HepG2 (cell line): ENCODE results near the gene PRM3. TPM values are rescaled to one million over a fixed set of nuclear protein-coding genes. Genes with fewer than 3 reads are reported as not detected.

Experiments used
- ATF1 ChIP-seq: IDR thresholded peaks from 2 replicates; pipeline ENCODE4 v1.6.1; 2016; ENCODE audit warnings: mild to moderate bottlenecking, control low read depth
- ATF6 ChIP-seq: sonication (generic); formaldehyde crosslinking; conservative IDR thresholded peaks from 2 replicates; pipeline ENCODE4 v1.4.0; 2020; ENCODE audit warnings: missing genetic modification reagents
- BCL6 ChIP-seq: IDR thresholded peaks from 2 replicates; pipeline ENCODE4 v1.6.1; 2016; ENCODE audit warnings: missing genetic modification reagents, missing compliant biosample characterization
- FOSL2 ChIP-seq: sonication (generic); formaldehyde crosslinking; IDR thresholded peaks from 2 replicates; pipeline ENCODE4 v1.4.0; 2020; ENCODE audit warnings: missing genetic modification reagents
- FOXP1 ChIP-seq, 2 experiments: fragments of 450-650 bp in 1 of 2; IDR thresholded peaks; 2 replicates each; pipeline ENCODE4 v1.6.1; 2017 to 2018; ENCODE audit warnings: antibody characterized with exemption in 1 of 2
- HMG20A ChIP-seq: IDR thresholded peaks from 2 replicates; pipeline ENCODE4 v1.6.1; 2016; ENCODE audit warnings: borderline replicate concordance
- IKZF5 ChIP-seq: IDR thresholded peaks from 2 replicates; pipeline ENCODE4 v1.6.1; 2018; ENCODE audit warnings: missing genetic modification reagents, mild to moderate bottlenecking, missing compliant biosample characterization
- JUNB ChIP-seq: sonication (generic); formaldehyde crosslinking; IDR thresholded peaks from 2 replicates; pipeline ENCODE4 v1.8.0; 2022; ENCODE audit warnings: missing genetic modification reagents, mild to moderate bottlenecking, borderline replicate concordance
- RXRA ChIP-seq: sonication (generic); formaldehyde crosslinking; IDR thresholded peaks from 2 replicates; pipeline ENCODE4 v1.5.1; 2020; ENCODE audit warnings: missing genetic modification reagents
- TMF1 ChIP-seq: sonication (generic); formaldehyde crosslinking; IDR thresholded peaks from 2 replicates; pipeline ENCODE4 v1.8.1; 2022; ENCODE audit warnings: low read depth, missing genetic modification reagents
- ZBTB20 ChIP-seq: sonication (generic); formaldehyde crosslinking; IDR thresholded peaks from 2 replicates; pipeline ENCODE4 v1.8.1; 2023; ENCODE audit warnings: missing genetic modification reagents, low read depth, mild to moderate bottlenecking, borderline replicate concordance
- ZNF121 ChIP-seq: sonication (generic); formaldehyde crosslinking; IDR thresholded peaks from 2 replicates; pipeline ENCODE4 v1.5.0; 2020; ENCODE audit warnings: mild to moderate bottlenecking, missing genetic modification reagents
- ZNF136 ChIP-seq: sonication (generic); formaldehyde crosslinking; IDR thresholded peaks from 2 replicates; pipeline ENCODE4 v1.8.1; 2022; ENCODE audit warnings: low read depth, mild to moderate bottlenecking, moderate library complexity, missing genetic modification reagents
- polyA plus RNA-seq, 8 experiments: library from polyadenylated mRNA; depleted of rRNA in 3 of 8; stranded (reverse) in 7 of 8; unstranded in 1 of 8; fragments of >200 nt; fragmentation: Illumina TruSeq in 4 of 8; extraction: Trizol in 4 of 8; gene quantifications; 2 replicates each; pipeline versions ENCODE4 v1.2.1 to v1.2.3, GENCODE V29; 2011 to 2016; ENCODE audit warnings: low read depth in 4 of 8, missing spikeins in 1 of 8, mixed read lengths in 1 of 8; ENCODE audit not compliant: insufficient read depth in 1 of 8
- total RNA-seq, 5 experiments: library from RNA; depleted of rRNA; stranded (reverse); fragments of >200 nt; fragmentation: Illumina TruSeq; extraction: Trizol; gene quantifications; 2 replicates each; pipeline ENCODE4 v1.2.3, GENCODE V29; 2016; ENCODE audit warnings: low read depth in 1 of 5
- TF ChIP-seq, protein P1 (sequence below): IDR thresholded peaks from 2 replicates; pipeline ENCODE4 v1.6.1; 2016; ENCODE audit warnings: low read depth, borderline replicate concordance
- TF ChIP-seq, protein P2 (sequence below): sonication (generic); formaldehyde crosslinking; IDR thresholded peaks from 2 replicates; pipeline ENCODE4 v1.4.0; 2020; ENCODE audit warnings: missing genetic modification reagents
- TF ChIP-seq, protein P3 (sequence below): sonication (generic); formaldehyde crosslinking; IDR thresholded peaks from 2 replicates; pipeline ENCODE4 v1.4.0; 2020; ENCODE audit warnings: missing genetic modification reagents, borderline replicate concordance

The PRM3 gene
- total and polyA plus RNA-seq, 2 of the 13 experiments (the other 11 are each of a cell fraction or from before 2014, with no cell fraction given), result not detected

- TF ChIP-seq JUNB (CRISPR knock-in tag) (no peak), RXRA (0 out of 2 replicates have a peak, but pooled peaks have one; percentile 8), ZBTB20 (CRISPR knock-in tag) (peak; percentile 72; the same call in 1 of the 2 replicates), ATF6 (CRISPR knock-in tag) (no peak), TMF1 (CRISPR knock-in tag) (no peak), ZNF136 (CRISPR knock-in tag) (no peak), ATF1 (CRISPR knock-in tag) (no peak), ZNF121 (CRISPR knock-in tag) (0 out of 2 replicates have a peak, but pooled peaks have one; percentile 4), BCL6 (peak; percentile 24; the same call in 1 of the 2 replicates), FOXP1 (IDR thresholded peaks at IDR 0.05) (no peak), FOXP1 (CRISPR knock-in tag; IDR thresholded peaks at IDR 0.05) (peak; percentile 47; the same call in 1 of the 2 replicates), FOSL2 (peak; percentile 46), HMG20A (CRISPR knock-in tag) (peak; percentile 64; the same call in 1 of the 2 replicates), IKZF5 (peak; percentile 22; the same call in 1 of the 2 replicates)
- TF ChIP-seq, protein P1, sequence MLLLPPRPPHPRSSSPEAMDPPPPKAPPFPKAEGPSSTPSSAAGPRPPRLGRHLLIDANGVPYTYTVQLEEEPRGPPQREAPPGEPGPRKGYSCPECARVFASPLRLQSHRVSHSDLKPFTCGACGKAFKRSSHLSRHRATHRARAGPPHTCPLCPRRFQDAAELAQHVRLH (CRISPR knock-in tag), result no peak; the same call in 1 of the 2 replicates
- TF ChIP-seq, protein P2, sequence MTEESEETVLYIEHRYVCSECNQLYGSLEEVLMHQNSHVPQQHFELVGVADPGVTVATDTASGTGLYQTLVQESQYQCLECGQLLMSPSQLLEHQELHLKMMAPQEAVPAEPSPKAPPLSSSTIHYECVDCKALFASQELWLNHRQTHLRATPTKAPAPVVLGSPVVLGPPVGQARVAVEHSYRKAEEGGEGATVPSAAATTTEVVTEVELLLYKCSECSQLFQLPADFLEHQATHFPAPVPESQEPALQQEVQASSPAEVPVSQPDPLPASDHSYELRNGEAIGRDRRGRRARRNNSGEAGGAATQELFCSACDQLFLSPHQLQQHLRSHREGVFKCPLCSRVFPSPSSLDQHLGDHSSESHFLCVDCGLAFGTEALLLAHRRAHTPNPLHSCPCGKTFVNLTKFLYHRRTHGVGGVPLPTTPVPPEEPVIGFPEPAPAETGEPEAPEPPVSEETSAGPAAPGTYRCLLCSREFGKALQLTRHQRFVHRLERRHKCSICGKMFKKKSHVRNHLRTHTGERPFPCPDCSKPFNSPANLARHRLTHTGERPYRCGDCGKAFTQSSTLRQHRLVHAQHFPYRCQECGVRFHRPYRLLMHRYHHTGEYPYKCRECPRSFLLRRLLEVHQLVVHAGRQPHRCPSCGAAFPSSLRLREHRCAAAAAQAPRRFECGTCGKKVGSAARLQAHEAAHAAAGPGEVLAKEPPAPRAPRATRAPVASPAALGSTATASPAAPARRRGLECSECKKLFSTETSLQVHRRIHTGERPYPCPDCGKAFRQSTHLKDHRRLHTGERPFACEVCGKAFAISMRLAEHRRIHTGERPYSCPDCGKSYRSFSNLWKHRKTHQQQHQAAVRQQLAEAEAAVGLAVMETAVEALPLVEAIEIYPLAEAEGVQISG, result peak; percentile 48; the same call in 1 of the 2 replicates
- TF ChIP-seq, protein P3, sequence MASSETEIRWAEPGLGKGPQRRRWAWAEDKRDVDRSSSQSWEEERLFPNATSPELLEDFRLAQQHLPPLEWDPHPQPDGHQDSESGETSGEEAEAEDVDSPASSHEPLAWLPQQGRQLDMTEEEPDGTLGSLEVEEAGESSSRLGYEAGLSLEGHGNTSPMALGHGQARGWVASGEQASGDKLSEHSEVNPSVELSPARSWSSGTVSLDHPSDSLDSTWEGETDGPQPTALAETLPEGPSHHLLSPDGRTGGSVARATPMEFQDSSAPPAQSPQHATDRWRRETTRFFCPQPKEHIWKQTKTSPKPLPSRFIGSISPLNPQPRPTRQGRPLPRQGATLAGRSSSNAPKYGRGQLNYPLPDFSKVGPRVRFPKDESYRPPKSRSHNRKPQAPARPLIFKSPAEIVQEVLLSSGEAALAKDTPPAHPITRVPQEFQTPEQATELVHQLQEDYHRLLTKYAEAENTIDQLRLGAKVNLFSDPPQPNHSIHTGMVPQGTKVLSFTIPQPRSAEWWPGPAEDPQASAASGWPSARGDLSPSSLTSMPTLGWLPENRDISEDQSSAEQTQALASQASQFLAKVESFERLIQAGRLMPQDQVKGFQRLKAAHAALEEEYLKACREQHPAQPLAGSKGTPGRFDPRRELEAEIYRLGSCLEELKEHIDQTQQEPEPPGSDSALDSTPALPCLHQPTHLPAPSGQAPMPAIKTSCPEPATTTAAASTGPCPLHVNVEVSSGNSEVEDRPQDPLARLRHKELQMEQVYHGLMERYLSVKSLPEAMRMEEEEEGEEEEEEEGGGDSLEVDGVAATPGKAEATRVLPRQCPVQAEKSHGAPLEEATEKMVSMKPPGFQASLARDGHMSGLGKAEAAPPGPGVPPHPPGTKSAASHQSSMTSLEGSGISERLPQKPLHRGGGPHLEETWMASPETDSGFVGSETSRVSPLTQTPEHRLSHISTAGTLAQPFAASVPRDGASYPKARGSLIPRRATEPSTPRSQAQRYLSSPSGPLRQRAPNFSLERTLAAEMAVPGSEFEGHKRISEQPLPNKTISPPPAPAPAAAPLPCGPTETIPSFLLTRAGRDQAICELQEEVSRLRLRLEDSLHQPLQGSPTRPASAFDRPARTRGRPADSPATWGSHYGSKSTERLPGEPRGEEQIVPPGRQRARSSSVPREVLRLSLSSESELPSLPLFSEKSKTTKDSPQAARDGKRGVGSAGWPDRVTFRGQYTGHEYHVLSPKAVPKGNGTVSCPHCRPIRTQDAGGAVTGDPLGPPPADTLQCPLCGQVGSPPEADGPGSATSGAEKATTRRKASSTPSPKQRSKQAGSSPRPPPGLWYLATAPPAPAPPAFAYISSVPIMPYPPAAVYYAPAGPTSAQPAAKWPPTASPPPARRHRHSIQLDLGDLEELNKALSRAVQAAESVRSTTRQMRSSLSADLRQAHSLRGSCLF (CRISPR knock-in tag), result no peak
Measured at GRCh38 chr16:11273721-11274324, 394 bp upstream of the PRM3 start (continued).
